ENCODE measurements around the gene CNTN5. TPM values are rescaled to one million over a fixed set of nuclear protein-coding genes. Genes with fewer than 3 reads are reported as not detected.

The CNTN5 gene
- total RNA-seq, 2 donors from 2014 or later: not detected

DNA sequence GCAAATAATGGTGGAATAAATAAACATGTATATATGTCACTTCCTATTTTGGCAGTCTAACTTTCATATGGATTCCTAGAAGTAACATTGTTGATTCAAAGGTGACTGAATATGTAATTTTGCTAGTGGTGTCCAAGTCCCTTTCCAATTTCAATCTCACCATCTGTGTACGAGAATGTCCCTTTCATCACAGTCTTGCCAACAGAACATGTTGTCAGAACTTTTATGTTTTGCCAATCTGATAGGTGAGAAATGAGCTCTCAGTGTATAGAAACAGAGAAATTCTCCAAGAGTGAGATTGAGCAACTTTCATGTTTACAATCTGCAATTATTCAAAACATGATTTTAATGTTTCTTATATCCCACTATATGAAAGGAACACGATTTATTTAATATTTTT, 167.5 kb downstream of the CNTN5 start:
- H3K9me3 ChIP-seq (ENCODE audit: control insufficient read depth, low read length, poor library complexity, severe bottlenecking): no peaks in the 10 kb centered on the region
- Mint-ChIP-seq H3K27ac (no peak overlapping the region), H3K4me1 (no peaks in the 10 kb centered on the region), H3K4me3 (no peak overlapping the region), H3K27me3 (no peaks in the 10 kb centered on the region), H3K36me3 (ENCODE audit: low read depth) (no peaks in the 10 kb centered on the region)
- DNase-seq: no peak
- no peak for ATAC-seq

DNA sequence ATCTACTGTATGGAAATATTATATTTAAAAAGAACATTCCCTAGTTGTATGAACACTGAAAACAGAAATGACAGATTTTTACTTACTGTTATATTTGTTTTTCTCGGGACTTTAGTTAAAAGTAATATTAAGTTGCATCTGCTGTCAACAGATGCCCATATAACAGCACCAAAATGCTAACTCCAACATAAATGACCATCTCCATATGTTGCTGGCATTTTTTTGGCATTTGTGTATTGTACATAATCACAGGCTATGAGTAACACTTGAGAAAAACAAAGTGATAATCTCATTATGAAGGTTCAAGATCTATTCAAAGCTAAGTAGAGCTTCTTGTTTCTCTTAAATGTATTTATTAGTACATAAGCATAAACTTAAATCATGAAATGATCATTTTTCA, 172.0 kb downstream of the CNTN5 start:
- Mint-ChIP-seq H3K36me3 (ENCODE audit: low read depth) (no peaks in the 10 kb centered on the region), H3K27ac (no peak overlapping the region), H3K4me1 (no peaks in the 10 kb centered on the region), H3K4me3 (no peak overlapping the region), H3K27me3 (no peaks in the 10 kb centered on the region)
- no peak for DNase-seq
- no peak for ATAC-seq
- no peaks in the 10 kb centered on the region for H3K9me3 ChIP-seq (ENCODE audit: control insufficient read depth, low read length, poor library complexity, severe bottlenecking)

DNA sequence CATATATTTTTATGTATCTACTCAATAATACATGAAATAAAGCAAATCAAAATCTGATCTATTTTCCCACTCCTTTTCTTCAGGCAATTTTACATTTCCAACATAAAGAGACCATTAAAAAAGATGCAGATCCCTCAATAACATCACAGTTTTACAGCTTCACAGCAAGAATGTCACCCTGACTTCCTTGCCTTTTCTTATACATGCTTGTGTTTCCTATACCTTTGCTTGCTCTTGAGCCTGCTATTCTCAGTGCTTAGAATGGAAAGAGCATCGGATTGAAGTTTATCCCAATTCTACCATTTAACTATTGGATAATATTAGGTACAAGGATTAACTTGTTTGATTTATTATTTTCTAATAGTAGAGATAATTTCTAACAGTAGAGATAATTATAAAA, 176.7 kb downstream of the CNTN5 start:
- H3K27ac Mint-ChIP-seq: no peak overlapping the region
- no peaks in the 10 kb centered on the region for H3K4me1 Mint-ChIP-seq
- ATAC-seq (no peak), DNase-seq (no peak)
- H3K9me3 ChIP-seq (ENCODE audit: control insufficient read depth, low read length, poor library complexity, severe bottlenecking): no peaks in the 10 kb centered on the region
- H3K36me3 Mint-ChIP-seq (ENCODE audit: low read depth): no peaks in the 10 kb centered on the region
- no peak overlapping the region for H3K4me3 Mint-ChIP-seq
- no peaks in the 10 kb centered on the region for H3K27me3 Mint-ChIP-seq

DNA sequence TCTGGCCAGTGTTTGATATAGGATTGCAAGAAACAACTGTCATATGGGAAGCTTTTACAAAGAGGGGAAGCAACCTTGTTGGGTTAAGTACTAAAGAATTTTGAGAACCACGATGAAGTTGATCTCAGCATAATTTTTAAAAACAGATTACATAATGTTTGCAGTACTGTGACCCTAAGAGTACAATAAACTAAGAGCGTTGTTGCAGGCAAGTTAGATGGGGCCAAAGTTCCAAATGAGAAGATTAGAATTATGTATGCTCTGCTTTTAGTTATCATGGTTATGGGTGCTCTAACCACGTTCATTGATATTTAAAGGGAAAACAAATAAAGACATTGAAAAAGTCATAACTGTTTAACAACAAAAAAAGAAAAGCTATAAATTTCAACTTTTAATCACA, 177.5 kb downstream of the CNTN5 start:
- H3K36me3 Mint-ChIP-seq (ENCODE audit: low read depth): no peaks in the 10 kb centered on the region
- no peak for DNase-seq
- H3K27ac Mint-ChIP-seq: no peak overlapping the region
- H3K9me3 ChIP-seq (ENCODE audit: control insufficient read depth, low read length, poor library complexity, severe bottlenecking): no peaks in the 10 kb centered on the region
- ATAC-seq: no peak
- H3K4me3 Mint-ChIP-seq: no peak overlapping the region
- no peaks in the 10 kb centered on the region for H3K27me3 Mint-ChIP-seq
- no peaks in the 10 kb centered on the region for H3K4me1 Mint-ChIP-seq

DNA sequence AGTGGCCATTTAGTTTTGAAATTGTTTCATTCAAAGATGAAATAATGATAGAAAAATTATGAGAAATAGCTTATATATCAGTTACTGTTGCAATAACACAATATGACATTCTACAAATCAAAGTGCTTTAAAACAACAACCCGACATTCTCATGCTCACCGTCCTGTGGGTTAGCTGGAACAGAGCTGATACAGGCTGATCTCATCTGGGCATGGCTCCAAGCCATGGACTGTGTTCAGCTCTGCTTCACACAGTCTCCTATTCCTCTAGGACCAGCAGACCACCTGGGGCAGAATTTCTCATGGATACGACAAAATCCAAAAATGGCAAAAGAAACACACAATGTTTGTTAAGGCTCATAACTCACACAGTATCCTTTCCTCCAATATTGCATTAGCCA, 178.6 kb downstream of the CNTN5 start:
- H3K4me3 Mint-ChIP-seq: no peak overlapping the region
- no peak overlapping the region for H3K27ac Mint-ChIP-seq
- H3K9me3 ChIP-seq (ENCODE audit: control insufficient read depth, low read length, poor library complexity, severe bottlenecking): no peaks in the 10 kb centered on the region
- no peaks in the 10 kb centered on the region for H3K27me3 Mint-ChIP-seq
- DNase-seq: no peak
- H3K4me1 Mint-ChIP-seq: no peaks in the 10 kb centered on the region
- no peaks in the 10 kb centered on the region for H3K36me3 Mint-ChIP-seq (ENCODE audit: low read depth)
- ATAC-seq: no peak

DNA sequence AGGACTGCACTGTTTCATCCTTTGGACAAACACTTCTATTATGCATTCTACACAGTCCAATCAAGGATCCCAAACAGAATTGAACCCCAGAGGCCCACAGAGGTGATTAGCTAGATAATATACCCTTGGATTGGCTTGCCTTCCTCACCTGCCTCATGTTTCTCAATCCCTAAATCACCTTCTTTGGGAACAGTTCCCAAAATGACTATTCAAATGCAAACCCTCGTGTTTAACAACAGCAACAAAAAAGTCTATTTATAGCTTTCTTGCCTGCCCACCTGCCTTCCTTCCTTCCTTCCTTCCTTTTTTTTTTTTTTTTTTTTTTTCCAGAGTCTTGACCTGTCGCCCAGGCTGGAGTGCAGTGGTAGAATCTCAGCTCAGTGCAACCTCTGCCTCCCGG, 180.0 kb downstream of the CNTN5 start:
- Mint-ChIP-seq H3K4me1 (no peaks in the 10 kb centered on the region), H3K4me3 (no peak overlapping the region), H3K27ac (no peak overlapping the region), H3K36me3 (ENCODE audit: low read depth) (no peaks in the 10 kb centered on the region), H3K27me3 (no peaks in the 10 kb centered on the region)
- DNase-seq (no peak), ATAC-seq (no peak)
- no peaks in the 10 kb centered on the region for H3K9me3 ChIP-seq (ENCODE audit: control insufficient read depth, low read length, poor library complexity, severe bottlenecking)

DNA sequence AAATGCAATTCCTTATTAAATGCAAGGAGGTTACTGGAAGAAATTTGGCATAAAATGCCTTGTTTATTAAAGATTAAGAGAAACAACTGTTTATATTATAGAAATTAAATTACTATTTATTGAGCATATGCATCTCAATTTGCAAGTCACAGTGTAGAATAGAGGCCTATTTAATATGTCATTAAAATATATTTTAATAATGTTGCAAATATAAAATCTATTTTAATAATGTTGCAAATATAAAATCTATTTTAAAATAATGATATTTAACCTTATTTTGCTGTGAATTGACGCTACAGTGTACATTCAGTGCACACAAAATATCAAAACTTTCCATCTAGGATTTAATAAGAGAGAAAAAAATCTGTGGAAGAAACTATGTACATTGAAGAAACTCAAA, 188.1 kb downstream of the CNTN5 start:
- Mint-ChIP-seq H3K27me3 (no peaks in the 10 kb centered on the region), H3K27ac (no peak overlapping the region), H3K36me3 (ENCODE audit: low read depth) (no peaks in the 10 kb centered on the region), H3K4me1 (no peaks in the 10 kb centered on the region), H3K4me3 (no peak overlapping the region)
- no peaks in the 10 kb centered on the region for H3K9me3 ChIP-seq (ENCODE audit: control insufficient read depth, low read length, poor library complexity, severe bottlenecking)
- ATAC-seq (no peak), DNase-seq (no peak)

DNA sequence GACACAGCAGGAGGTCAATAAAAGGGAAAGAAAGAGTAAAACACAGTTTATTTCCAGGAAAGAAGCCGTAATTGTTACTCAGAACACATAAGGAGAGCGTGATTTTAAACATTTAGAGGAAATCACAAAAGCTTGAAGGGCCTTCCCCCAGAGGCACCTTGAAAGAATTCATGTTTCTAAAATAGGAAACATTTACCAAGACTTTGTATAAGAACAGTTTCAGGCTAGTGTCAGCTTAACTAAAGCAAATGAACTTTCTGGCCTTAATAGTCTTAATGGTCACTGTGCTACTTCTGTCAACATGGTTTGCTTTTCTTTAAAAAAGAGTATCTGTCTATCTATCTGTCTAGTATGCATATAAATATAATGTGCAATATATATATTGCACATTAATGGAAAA, 208.8 kb downstream of the CNTN5 start:
- H3K4me3 Mint-ChIP-seq: no peak overlapping the region
- H3K27ac Mint-ChIP-seq: no peak overlapping the region
- no peaks in the 10 kb centered on the region for H3K27me3 Mint-ChIP-seq
- no peaks in the 10 kb centered on the region for H3K36me3 Mint-ChIP-seq (ENCODE audit: low read depth)
- ATAC-seq (no peak), DNase-seq (no peak)
- no peaks in the 10 kb centered on the region for H3K9me3 ChIP-seq (ENCODE audit: control insufficient read depth, low read length, poor library complexity, severe bottlenecking)
- no peaks in the 10 kb centered on the region for H3K4me1 Mint-ChIP-seq

DNA sequence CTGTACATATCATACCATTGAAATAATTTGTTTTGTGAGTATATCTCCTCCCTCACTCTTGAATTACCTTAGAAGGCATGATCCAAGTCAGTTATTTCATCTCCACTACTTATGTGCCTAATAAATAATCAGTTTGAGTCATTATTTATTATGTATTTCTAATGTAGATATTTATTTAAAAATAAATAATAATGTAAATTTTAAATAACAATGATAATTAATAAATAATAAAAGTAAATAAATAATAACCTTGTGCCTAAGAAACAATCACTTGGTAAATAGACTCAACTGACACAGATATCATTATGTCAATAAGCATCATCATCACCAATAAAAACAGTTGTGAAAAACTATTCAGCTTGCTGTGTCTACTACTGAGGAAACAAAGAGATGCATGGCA, 213.8 kb downstream of the CNTN5 start:
- H3K4me1 Mint-ChIP-seq: no peaks in the 10 kb centered on the region
- no peaks in the 10 kb centered on the region for H3K36me3 Mint-ChIP-seq (ENCODE audit: low read depth)
- DNase-seq (no peak), ATAC-seq (no peak)
- H3K4me3 Mint-ChIP-seq: no peak overlapping the region
- no peaks in the 10 kb centered on the region for H3K9me3 ChIP-seq (ENCODE audit: control insufficient read depth, low read length, poor library complexity, severe bottlenecking)
- no peak overlapping the region for H3K27ac Mint-ChIP-seq
- H3K27me3 Mint-ChIP-seq: no peaks in the 10 kb centered on the region

DNA sequence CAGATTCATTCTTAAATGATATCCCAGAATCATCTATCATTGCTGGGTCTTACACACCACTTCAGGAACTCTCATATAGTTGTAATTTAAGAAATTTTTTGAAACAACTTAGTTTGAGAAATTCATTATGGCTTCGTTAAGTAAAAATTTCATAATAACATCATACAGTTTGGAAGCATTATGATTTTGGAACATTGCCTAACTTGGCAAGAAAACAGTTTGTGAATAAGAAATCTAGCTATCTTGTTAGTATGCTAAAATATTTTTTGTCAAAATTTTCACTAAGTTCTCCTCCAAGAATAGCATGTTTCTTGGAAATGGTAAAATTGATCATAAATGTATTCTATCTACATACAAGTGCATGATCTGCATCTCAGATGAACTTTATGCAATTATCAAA, 217.7 kb downstream of the CNTN5 start:
- ATAC-seq (no peak), DNase-seq (no peak)
- Mint-ChIP-seq H3K4me3 (no peak overlapping the region), H3K36me3 (ENCODE audit: low read depth) (no peaks in the 10 kb centered on the region), H3K4me1 (no peaks in the 10 kb centered on the region), H3K27me3 (no peaks in the 10 kb centered on the region), H3K27ac (no peak overlapping the region)
- H3K9me3 ChIP-seq (ENCODE audit: control insufficient read depth, low read length, poor library complexity, severe bottlenecking): no peaks in the 10 kb centered on the region

DNA sequence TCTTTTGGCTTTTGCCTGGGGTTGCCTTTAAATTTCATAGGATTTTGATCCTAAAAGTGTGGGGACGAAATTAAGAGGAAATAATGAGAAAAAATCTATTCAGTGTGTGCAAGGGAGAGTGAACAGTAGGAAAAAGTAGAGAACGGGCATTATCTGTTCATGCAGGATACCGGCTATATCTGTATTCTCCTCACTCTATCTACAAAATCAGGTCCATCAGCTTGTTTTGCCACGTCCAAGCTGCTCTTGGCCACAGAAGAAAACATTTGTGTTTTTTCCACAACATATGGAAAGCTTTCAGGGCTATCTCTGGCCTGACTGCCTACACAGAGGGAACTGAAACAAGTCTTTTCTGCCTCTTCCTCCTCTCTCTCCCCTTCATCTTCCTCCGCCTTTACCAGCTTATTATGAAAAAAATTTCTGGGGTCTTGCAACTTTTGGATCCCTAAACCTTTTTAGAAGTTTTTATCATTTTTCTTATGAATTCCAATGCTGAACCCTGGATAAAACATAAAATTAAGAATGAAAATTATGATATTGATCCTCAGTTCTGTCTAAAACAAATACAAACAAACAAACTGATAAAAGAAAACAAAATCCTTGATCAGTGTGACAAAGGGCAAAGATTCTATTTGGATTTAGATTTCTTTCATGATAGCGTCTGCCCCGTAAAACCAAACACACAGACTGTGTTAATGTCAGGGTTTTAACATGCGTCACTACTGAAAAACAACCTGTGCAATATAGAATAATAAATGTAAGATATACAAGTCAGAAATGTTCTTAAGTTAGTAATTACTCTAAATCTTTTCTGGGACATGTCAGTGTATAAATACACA, 219.7 kb downstream of the CNTN5 start:
- no peak for DNase-seq
- Mint-ChIP-seq H3K4me1 (no peaks in the 10 kb centered on the region), H3K36me3 (ENCODE audit: low read depth) (no peaks in the 10 kb centered on the region), H3K27ac (no peak overlapping the region), H3K27me3 (no peaks in the 10 kb centered on the region), H3K4me3 (no peak overlapping the region)
- no peak for ATAC-seq
- no peaks in the 10 kb centered on the region for H3K9me3 ChIP-seq (ENCODE audit: control insufficient read depth, low read length, poor library complexity, severe bottlenecking)

DNA sequence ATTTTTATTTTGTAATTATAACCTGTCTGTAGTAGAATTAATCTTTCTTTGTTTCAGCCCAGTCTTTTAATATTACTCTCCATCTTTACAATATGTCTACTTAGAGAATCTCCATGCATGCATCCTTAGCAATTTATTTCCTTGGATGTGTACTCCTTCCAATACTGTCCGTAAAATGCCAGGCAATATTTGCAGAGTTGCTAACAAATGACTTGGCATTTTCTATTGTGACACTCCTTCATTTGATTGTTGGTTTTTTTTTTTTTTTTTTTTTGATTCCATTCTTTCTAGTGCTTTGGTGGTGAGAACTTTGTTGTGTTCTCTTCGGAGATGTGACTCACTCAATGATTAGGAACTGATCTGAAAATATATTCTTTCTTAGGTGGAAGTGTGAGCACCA, 220.3 kb downstream of the CNTN5 start:
- DNase-seq (no peak), ATAC-seq (no peak)
- Mint-ChIP-seq H3K27me3 (no peaks in the 10 kb centered on the region), H3K4me1 (no peaks in the 10 kb centered on the region), H3K36me3 (ENCODE audit: low read depth) (no peaks in the 10 kb centered on the region), H3K27ac (no peak overlapping the region), H3K4me3 (no peak overlapping the region)
- H3K9me3 ChIP-seq (ENCODE audit: control insufficient read depth, low read length, poor library complexity, severe bottlenecking): no peaks in the 10 kb centered on the region

DNA sequence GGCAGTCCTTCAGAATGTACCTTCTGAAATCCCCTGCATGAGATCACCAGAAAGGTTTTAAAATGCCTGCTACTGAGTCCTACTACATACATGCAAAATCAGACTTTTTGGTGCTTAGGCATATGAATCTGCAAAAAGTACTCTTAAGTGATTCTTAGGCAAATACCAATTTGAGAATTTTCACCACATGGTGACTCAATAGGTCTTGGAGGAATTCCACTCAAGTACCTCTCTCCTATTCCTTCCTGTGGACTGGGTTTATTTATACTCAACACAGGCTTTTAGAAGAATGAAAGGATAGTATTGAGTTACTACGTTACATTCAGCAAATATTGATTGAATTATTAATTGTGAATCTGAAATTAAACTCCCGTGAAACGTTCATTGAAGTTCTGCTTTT, 223.9 kb downstream of the CNTN5 start:
- no peaks in the 10 kb centered on the region for H3K9me3 ChIP-seq (ENCODE audit: control insufficient read depth, low read length, poor library complexity, severe bottlenecking)
- H3K4me1 Mint-ChIP-seq: no peaks in the 10 kb centered on the region
- H3K27me3 Mint-ChIP-seq: no peaks in the 10 kb centered on the region
- DNase-seq (no peak), ATAC-seq (no peak)
- no peak overlapping the region for H3K27ac Mint-ChIP-seq
- no peak overlapping the region for H3K4me3 Mint-ChIP-seq
- no peaks in the 10 kb centered on the region for H3K36me3 Mint-ChIP-seq (ENCODE audit: low read depth)

DNA sequence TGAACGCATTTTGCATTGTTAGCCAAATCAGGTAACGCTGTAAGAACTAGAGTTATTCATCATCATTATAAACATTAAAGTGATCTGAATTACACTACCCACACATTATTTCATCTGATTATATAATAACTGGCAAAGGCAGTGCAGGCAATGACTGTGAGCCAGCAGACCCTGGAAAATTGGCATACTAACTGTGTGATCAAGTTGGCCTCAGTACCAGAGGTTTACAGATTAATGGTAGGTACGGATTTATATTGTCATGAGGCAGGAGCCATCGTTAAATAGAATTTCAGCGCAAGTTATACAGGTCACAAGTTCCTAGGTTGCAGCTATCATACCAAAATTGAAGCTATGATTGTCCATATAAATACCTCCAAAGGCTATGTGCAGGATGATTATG, 225.4 kb downstream of the CNTN5 start:
- Mint-ChIP-seq H3K4me3 (no peak overlapping the region), H3K27ac (no peak overlapping the region), H3K4me1 (no peaks in the 10 kb centered on the region), H3K36me3 (ENCODE audit: low read depth) (no peaks in the 10 kb centered on the region), H3K27me3 (no peaks in the 10 kb centered on the region)
- ATAC-seq (no peak), DNase-seq (no peak)
- H3K9me3 ChIP-seq (ENCODE audit: control insufficient read depth, low read length, poor library complexity, severe bottlenecking): no peaks in the 10 kb centered on the region
